Peyer's patch (tissue), 4 donors: ENCODE results near the gene TARBP1.

Experiments used
- POLR2A ChIP-seq, 2 donors: fragments of 450-650 bp; IDR thresholded peaks; one replicate each; pipeline ENCODE4 v1.5.1; 2017; ENCODE audit warnings: antibody characterized with exemption in 2 of 2, mild to moderate bottlenecking in 2 of 2, moderate library complexity in 2 of 2
- TF ChIP-seq, protein P1 (sequence below), 6 experiments: fragments of 450-650 bp in 4 of 6; fragments of 200-600 bp in 2 of 6; sonication (generic) in 1 of 6; IDR thresholded peaks; one replicate each; pipeline ENCODE4 v1.5.1; 2017 to 2019; ENCODE audit warnings: antibody characterized with exemption in 6 of 6, mild to moderate bottlenecking in 3 of 6, moderate library complexity in 1 of 6

DNA sequence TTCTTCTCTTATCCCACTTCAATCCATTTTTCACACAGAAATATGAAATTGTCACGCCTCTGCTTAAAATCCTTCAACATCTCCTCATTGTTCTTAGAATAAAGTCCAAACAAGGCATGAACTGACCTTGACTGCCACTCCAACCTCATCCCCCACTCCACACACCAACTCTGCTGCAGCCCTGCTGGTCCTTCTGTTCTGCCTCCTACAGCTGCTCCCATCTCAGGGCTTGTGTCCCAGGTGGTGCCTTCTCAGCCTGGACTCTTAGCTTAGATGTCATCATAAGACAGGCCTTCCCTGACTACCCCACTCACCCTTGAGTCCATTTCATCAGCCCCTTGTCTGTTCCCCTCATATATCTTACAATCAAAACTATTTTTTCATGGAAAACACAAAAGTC lies 10.4 kb downstream of the TARBP1 start:
- TF ChIP-seq, protein P1, sequence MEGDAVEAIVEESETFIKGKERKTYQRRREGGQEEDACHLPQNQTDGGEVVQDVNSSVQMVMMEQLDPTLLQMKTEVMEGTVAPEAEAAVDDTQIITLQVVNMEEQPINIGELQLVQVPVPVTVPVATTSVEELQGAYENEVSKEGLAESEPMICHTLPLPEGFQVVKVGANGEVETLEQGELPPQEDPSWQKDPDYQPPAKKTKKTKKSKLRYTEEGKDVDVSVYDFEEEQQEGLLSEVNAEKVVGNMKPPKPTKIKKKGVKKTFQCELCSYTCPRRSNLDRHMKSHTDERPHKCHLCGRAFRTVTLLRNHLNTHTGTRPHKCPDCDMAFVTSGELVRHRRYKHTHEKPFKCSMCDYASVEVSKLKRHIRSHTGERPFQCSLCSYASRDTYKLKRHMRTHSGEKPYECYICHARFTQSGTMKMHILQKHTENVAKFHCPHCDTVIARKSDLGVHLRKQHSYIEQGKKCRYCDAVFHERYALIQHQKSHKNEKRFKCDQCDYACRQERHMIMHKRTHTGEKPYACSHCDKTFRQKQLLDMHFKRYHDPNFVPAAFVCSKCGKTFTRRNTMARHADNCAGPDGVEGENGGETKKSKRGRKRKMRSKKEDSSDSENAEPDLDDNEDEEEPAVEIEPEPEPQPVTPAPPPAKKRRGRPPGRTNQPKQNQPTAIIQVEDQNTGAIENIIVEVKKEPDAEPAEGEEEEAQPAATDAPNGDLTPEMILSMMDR (IDR thresholded peaks at IDR 0.05) = no peak
- no peak for TF ChIP-seq POLR2A (IDR thresholded peaks at IDR 0.05)
